HG03280 (cell line): Measurements from ENCODE around the gene MIF.

Experiments used
- ATAC-seq: cut with Tn5 transposase; IDR thresholded peaks from one replicate; pipeline ENCODE4 v1.9.1; 2021; ENCODE audit warnings: mild to moderate bottlenecking, moderate library complexity; ENCODE audit not compliant: unreplicated experiment

The MIF gene

DNA sequence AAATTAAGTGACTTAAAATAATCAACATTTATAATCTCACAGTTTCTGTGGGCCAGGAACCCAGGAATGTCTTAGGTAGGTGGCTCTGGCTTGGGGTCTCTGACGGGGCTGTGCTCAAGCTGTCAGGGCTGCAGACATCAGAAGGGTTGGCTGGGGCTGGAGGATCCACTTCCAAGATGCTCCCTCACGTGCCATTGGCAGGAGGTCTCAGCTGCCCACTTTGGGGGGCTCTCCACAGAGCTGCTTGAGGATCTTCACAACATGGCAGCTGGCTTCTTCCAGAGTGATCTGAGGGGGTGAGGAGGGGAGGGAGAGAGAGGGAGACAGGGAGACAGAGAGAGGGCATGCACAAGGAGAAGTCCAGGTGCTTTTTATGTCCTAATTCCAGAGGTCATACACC lies 18.4 kb upstream of the MIF start:
- ATAC-seq, result no peak

DNA sequence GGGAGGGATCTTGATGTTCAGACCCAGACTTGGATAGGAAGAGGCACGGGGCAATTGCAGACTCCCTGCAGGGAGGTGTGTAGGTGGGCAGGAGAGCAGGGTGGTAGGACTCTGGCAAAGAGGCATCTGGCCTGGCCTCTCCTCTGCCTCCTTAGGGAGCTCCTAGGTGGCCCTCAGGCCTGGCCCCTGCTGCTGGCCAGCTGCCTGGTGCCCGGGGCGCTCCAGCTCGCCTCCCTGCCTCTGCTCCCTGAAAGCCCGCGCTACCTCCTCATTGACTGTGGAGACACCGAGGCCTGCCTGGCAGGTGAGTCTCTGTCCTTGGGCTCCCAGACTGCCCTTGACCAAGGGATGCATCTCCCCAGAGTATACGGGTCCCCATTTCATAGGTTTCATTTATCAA lies 16.6 kb upstream of the MIF start:
- no peak for ATAC-seq

DNA sequence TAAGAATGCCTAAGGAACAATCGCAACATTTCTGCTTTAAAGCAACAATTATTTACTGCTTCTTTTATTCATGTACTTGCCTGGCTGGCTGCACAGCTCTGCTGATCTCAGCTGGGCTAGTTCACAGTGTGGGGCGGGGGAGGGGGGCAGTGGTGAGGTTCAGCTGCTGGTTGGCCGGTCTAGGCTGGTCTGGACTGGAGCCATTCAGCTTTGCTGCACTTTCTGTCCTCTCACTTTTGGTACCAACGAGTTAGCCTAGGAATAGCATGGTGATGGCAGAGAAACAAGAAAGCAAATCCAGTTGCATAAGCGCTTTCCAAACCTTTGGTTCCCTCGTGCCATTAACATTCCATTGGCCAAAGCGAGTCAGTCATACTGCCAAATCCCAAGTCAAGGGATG lies 16.0 kb upstream of the MIF start:
- ATAC-seq, result no peak

DNA sequence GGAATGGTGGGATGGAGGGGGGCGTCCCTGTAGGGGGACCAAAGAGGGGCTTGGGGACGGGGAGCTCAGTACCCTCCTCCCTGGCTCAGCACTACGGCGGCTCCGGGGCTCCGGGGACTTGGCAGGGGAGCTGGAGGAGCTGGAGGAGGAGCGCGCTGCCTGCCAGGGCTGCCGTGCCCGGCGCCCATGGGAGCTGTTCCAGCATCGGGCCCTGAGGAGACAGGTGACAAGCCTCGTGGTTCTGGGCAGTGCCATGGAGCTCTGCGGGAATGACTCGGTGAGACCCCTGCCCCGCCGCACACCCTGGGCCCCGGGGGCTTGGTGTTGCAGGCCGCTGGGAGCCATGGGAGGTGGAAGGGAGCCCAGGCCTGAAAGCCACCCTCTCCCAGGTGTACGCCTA lies 11.8 kb upstream of the MIF start:
- ATAC-seq, result no peak

DNA sequence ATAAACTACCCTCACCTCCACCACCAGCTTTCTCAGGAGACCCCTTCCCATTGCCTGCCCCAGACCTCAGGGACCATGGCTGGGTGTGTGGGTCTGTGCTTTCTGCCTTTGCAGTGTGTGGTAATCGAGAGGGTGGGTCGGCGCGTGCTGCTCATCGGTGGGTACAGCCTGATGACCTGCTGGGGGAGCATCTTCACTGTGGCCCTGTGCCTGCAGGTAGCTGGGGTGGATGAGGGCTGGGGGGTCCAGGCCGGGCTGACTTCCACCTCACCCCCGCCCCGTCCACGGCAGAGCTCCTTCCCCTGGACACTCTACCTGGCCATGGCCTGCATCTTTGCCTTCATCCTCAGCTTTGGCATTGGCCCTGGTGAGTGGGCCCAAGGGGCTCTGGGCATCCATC lies 10.5 kb upstream of the MIF start:
- ATAC-seq, result no peak

DNA sequence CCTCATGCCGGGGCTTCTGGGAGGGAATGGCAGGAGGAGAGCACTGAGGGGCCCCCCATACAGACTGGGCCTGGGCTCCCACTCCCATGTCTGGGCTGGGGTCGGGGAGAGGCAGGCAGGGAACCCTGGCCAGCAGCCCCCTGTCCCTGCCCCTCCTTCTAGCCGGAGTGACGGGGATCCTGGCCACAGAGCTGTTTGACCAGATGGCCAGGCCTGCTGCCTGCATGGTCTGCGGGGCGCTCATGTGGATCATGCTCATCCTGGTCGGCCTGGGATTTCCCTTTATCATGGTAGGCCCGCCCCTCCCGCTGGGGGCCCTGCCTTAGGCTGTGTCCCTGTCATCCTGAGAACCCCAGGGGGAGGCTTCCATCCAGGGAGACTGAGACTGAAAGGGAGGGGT lies 10.0 kb upstream of the MIF start:
- no peak for ATAC-seq

DNA sequence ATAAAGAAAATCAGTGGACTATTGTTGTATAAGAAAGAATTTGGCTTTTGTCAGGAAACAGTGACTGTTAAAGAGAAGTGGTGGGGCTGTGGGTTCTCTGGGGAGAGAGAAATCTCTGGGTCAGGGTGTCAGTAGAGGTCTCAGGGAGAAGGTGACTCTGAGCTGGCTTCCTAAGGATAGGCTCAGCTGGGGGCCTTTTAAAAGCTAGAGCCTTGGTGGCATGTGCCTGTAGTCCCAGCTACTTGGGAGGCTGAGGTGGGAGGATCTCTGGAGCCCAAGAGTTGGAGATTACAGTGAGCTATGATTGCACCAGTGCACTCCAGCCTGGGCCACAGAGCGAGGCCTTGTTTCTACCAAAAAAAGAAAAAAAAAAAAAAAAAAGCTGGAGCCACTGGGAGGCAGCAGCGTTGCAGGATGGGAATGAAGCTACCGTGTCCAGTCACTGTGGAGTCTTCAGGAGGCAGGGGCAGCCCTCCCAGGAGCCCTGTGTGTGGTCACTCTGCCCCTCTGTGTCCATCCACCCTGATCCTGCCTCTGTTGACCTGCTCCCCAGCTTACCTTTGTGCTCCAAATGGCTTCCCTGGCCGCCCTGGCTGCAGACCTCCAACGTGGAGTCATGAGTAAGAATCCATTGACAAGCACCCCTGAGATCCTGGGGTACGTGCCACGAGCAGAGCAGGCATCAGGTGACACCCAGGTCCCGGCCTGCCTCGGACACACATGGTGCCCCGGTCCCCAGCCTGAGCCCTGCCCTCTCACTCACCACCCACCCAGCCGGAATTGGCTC lies 5.4 kb upstream of the MIF start:
- ATAC-seq, result no peak

DNA sequence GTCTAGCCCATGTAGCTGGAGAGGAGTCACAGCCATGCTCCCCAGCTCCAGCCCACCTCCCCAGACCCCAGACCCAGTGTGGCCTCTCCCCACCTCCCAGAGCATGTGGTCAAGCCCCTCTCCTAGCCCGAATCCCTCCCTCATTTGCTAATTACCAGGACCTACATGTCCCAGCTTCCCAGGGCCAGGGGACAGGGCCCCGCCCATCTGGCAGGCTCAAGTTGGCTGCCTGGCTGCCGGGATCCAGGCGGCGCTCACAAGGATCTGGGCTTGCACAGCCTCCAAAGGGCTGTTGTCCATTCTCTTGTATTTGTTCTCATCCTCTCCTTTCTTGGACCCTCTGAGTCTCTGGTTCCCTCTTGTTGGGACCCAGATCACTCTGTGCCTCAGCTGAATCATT lies 4.6 kb upstream of the MIF start:
- ATAC-seq, result no peak

DNA sequence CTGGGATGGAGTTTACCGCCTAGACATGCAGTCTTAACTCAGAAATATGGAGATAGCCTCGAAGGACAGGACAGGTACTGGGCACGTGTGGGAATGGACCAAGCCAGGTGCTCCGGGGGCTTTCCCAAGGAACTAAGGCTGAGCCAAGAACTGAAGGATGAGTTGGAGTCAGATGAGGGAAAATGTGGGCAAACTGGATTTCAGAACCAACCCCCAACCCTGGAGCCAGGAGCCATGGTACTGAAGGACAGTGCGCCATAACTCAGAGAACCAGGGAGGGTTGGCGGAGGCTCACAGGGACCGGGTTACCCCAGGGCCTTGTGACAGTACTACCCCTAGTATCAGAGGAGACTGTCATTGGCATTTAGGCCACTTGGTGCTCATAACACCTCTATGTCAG lies 2.5 kb upstream of the MIF start:
- no peak for ATAC-seq

DNA sequence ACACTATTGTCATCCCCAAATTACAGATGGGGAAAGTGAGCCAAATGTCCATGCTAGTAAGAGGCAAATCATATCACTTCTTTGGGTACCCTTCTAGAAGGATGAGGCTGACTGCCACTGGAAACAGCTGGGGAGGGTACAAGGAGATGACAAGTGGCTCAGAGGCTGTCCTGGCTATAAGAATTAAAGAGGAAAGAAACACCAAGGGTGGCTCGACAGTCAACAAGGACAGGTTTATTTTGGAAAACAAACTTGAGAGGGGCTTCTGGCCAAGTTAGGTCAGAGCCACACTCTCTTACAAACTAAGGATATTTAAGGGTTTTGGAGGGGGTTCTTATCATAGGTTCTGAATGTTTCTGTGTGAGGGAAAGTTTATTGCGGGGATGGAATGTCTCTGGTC lies 2.1 kb upstream of the MIF start:
- no peak for ATAC-seq

DNA sequence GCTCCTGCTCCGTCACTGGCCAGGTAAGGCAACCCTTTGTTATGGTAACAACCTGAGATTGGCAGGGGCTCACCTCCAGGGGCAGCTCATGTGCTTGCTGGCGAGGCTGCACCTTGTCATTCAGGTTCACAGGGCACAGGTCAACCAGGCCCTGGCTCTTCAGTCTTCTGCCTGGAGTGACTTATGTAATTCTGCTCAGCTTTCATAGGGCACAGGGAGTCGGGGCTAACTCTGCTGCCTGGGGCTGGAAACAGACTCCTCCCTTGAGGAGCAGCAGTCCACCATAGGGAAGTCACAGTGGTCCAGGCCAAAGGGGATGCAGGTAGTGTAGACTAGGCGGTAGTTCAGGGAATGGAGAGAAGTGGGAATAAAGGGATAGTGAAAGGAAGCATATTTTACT lies 1.5 kb upstream of the MIF start:
- no peak for ATAC-seq

DNA sequence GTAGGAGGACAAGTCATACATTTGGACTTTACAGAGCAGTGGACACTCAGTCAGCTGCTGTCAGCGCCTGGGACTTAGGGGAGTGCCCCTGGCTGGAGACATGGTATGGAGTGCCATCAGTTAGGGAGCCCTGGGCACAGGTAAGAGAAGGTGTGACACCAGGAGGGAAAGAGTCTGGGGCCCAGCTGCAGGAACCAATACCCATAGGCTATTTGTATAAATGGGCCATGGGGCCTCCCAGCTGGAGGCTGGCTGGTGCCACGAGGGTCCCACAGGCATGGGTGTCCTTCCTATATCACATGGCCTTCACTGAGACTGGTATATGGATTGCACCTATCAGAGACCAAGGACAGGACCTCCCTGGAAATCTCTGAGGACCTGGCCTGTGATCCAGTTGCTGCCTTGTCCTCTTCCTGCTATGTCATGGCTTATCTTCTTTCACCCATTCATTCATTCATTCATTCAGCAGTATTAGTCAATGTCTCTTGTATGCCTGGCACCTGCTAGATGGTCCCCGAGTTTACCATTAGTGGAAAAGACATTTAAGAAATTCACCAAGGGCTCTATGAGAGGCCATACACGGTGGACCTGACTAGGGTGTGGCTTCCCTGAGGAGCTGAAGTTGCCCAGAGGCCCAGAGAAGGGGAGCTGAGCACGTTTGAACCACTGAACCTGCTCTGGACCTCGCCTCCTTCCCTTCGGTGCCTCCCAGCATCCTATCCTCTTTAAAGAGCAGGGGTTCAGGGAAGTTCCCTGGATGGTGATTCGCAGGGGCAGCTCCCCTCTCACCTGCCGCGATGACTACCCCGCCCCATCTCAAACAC lies 850 bp upstream of the MIF start:
- no peak for ATAC-seq

DNA sequence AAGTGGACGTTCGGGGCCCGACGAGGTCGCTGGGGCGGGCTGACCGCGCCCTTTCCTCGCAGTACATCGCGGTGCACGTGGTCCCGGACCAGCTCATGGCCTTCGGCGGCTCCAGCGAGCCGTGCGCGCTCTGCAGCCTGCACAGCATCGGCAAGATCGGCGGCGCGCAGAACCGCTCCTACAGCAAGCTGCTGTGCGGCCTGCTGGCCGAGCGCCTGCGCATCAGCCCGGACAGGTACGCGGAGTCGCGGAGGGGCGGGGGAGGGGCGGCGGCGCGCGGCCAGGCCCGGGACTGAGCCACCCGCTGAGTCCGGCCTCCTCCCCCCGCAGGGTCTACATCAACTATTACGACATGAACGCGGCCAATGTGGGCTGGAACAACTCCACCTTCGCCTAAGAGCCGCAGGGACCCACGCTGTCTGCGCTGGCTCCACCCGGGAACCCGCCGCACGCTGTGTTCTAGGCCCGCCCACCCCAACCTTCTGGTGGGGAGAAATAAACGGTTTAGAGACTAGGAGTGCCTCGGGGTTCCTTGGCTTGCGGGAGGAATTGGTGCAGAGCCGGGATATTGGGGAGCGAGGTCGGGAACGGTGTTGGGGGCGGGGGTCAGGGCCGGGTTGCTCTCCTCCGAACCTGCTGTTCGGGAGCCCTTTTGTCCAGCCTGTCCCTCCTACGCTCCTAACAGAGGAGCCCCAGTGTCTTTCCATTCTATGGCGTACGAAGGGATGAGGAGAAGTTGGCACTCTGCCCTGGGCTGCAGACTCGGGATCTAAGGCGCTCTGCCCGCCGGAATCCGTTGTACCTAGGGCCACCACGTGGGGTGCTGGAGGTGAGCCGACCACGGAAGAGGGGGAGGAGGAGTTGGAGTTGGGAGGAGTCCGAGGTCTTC lies 771 bp downstream of the MIF start:
- peak; percentile 24 for ATAC-seq

DNA sequence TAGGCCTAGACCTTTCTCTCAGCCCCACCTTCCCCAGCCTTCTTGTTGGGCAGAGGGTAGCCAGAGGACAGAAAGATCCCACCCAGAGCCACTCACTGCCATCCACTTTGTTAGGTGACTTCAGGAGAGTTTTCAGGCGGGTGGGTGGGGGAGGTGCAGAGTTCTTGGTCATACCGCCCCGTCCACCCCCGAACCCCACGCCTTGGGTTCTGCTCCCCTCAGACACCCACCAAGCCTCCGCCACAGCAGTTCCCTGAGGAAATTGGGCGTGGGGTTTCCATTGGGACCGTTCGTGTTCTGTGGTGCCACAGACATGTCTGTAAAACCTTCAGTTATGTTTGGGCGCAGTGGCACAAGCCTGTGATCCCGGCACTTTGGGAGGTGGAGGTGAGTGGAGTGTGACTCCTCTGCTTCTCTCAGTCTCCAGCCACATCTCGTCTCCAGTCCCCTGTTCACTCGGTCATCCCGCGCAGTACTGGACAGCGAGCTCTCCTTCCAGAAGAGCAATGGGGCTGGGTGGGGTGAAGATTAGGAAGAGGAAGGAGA lies 1.5 kb downstream of the MIF start:
- ATAC-seq, result no peak

DNA sequence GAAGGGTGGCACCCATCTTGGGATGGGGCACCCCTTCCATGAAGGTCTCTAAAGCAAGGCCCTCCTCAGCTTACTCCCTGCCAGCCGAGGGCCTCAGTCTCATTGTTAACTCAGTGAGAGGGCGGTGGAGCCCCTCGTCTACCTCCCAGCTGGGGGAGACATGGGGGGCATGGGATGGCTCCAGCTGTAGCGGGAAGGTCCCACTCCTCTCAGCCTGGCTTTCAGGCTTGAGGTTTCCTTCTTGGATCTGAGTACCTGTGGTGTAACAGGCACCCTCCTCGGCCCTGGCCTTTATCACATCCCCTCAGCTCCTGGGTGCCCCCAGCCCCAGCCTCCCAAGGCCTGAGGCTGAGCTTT lies 2.0 kb downstream of the MIF start:
- ATAC-seq, result no peak

DNA sequence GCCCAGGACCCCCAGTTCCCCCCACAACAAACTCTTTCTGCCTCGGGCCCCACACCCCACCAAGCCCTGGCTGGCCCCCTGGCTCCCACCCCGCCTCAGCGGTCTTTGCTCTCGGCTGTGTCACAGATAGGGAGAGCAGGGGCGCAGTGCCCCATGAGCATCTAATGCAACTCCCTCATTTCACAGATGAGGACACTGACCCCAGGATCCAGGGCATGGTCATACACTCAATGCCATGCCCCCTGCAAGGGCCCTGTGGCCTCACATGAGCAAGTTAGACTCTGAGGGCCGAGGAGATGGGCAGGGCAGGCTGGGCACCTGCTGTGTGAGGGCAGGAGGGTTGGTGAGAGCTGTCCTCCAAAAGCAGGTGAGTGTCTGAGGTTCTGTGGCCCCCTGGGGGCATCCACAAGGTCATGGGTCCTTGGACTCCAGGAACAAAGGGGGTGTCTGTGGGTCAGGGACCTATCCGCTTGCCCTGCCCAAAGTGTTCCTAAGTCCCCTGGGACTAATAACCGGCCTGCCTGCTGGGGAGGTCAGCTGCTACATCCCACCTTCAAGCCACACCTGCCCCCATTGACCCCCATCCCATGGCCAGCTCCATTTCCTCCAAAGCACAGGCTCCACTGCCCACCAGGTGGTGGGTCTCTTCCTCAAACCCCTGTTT lies 2.5 kb downstream of the MIF start:
- no peak for ATAC-seq

DNA sequence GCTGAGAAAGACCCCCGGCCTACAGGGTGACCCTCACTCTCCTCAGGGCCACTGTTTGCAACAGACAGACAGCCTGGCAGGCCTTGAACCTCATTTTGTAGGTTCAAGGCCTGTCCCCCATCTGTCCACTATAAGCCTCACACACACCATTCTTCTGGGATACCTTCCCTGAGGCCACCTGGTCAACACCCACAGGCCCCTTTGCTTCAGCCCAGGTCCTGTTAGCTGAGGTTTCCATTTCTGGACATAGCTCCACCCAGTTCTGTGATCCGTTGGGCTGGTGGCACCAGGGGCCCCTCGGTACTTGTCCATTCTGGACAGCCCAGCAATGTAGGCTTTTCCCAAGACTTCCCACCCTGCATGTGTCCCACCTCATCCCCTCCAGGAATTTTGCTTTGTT lies 3.1 kb downstream of the MIF start:
- ATAC-seq, result no peak

DNA sequence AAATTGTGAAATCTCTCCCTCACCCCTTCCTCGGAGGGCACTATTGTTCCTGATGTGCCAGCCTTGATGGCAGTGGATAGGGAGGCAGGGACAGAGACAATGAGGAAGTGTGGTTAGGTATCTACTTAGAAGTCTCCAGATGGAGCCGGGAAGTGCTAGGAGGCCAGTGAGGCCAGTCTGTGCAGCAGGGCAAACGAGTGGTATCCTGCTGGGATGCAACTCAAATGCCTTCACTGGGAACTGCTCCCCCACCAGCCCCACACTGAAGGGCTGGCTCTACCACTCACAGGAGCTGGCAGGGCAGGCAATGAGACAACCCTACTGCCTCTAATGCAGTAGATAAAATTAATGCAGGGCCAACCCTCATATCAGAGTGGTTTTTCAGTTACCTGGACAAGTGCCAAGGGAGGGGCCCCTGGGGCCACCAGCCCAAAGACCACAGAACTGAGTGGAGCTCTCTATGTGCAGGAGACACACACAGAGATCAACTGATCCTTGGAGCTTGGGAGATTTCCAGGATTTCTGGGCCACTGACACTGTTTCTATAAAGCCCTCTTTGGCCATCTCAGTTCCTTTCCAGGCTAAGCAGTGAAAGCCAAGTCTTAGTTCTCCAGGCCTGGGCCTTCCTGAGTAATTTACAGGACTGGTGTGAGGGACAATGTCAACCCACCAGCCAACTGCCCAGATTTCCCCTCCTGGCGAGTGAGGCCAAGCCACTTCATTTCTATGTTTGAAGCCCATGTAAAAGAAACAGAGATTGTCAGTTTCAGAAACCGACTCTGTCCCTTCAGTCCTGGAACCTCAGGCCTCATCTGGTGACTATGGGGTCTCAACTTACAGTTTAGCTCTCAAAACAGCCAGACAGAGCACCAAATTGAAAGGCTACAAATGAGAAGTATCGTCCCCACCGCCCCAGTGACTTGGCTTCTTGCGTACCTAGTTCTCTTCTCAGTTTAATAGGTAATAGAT lies 4.1 kb downstream of the MIF start:
- no peak for ATAC-seq

DNA sequence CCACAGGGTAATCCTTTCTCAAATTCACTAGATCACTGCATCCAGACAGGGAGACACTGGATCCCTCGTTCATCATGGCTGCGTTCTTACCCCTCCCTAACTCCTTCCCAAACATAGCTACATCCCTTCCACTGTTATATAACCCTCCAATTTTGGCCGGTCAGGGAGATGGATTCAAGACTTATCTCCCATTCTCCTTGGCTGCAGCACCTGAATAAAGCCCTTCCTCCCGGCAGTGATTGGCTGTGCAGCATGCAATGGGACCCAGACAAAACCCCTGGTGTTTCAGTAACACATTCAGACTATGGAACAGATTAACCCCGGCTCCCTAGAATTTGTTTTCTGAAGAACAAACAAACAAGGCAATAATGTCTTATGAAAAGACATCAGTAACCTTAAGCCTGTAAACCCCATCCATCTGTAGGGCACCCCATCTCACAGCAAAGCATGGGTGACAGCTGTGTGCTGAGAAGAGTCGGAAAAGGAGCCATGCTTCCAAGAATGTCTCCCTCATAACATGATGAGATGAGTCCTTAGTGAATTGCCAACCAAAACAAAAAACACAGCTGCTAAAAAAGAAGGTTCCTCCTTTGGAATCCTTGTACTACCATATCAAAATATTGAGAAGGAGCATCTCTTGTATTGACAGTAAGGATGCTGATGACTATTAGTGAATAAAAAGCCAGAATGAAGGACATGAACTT lies 5.0 kb downstream of the MIF start:
- ATAC-seq, result no peak
